ENCODE measurements around the gene TRAPPC11.

- no peak for TF ChIP-seq TAF1 (IDR thresholded peaks at IDR 0.05; ENCODE audit: control insufficient read depth, extremely low read depth, insufficient read depth, low read length, severe bottlenecking)
- no peak for TF ChIP-seq REST (IDR thresholded peaks at IDR 0.05; ENCODE audit: borderline replicate concordance)
- TF ChIP-seq REST (CRISPR knock-in tag; IDR thresholded peaks at IDR 0.05; ENCODE audit: low read depth) = no peak
- TF ChIP-seq YY1 (IDR thresholded peaks at IDR 0.05; ENCODE audit: borderline replicate concordance in 1 of 3, control insufficient read depth in 1 of 3, extremely low read depth in 1 of 3, insufficient read depth in 3 of 3, insufficient read length in 1 of 3, insufficient replicate concordance in 2 of 3, low read depth in 1 of 3, low read length in 2 of 3) = no peak
- TF ChIP-seq TEAD4 (IDR thresholded peaks at IDR 0.05; ENCODE audit: low read length) = no peak
- TF ChIP-seq TEAD4 (CRISPR knock-in tag; IDR thresholded peaks at IDR 0.05; ENCODE audit: borderline replicate concordance) = no peak
- TF ChIP-seq ZBTB17 (CRISPR knock-in tag; IDR thresholded peaks at IDR 0.05) = no peak
- no peak for TF ChIP-seq POLR2AphosphoS5 (IDR thresholded peaks at IDR 0.05; ENCODE audit: control insufficient read depth, insufficient read depth, low read depth, low read length)
These were observed 13.8 kb upstream of the TRAPPC11 start for GRCh38 chr4:183645326-183645725.
